ENCODE measurements around the gene MYADML2. TPM values are rescaled to one million over a fixed set of nuclear protein-coding genes. Genes with fewer than 3 reads are reported as not detected.

The MYADML2 gene
- total RNA-seq, 2 donors from 2014 or later: 0.50 TPM; not detected in 1

- ATAC-seq: no peak
- intact Hi-C loops (cut with DNase I): no loop called here
- no peak for DNase-seq
Measured at GRCh38 chr17:81890447-81891302, 56.4 kb downstream of the MYADML2 start.

Other genes starting within 250 kb of the MYADML2 start
- 100 to 1,000 TPM; 133 TPM for gene MRPL12, start 243.9 kb downstream of the MYADML2 start, total RNA-seq
- 10 to 100 TPM; 10.1 to 11.8 TPM for gene SLC25A10, start 234.9 kb downstream of the MYADML2 start, total RNA-seq
- not detected for gene GCGR, start 143.1 kb downstream of the MYADML2 start, total RNA-seq
- gene MCRIP1, start 113.9 kb downstream of the MYADML2 start, total RNA-seq: 10 to 100 TPM; 83.9 to 98.0 TPM
- not detected for gene PPP1R27, start 112.2 kb downstream of the MYADML2 start, total RNA-seq
- gene P4HB, start 86.7 kb downstream of the MYADML2 start, total RNA-seq: 100 to 1,000 TPM; 403 to 414 TPM
- gene ARHGDIA, start 75.9 kb downstream of the MYADML2 start, total RNA-seq: 100 to 1,000 TPM; 168 to 252 TPM
- 10 to 100 TPM; 33.7 to 45.2 TPM for gene ALYREF, start 55.6 kb downstream of the MYADML2 start, total RNA-seq
- gene ANAPC11, start 55.5 kb downstream of the MYADML2 start, total RNA-seq: 100 to 1,000 TPM; 133 to 155 TPM
- gene NPB, start 45.0 kb downstream of the MYADML2 start, total RNA-seq: under 1 TPM; 0.21 to 0.24 TPM
- 10 to 100 TPM; 21.8 to 22.2 TPM for gene PCYT2, start 35.8 kb downstream of the MYADML2 start, total RNA-seq
- gene SIRT7, start 29.1 kb downstream of the MYADML2 start, total RNA-seq: 1 to 10 TPM; 8.9 to 9.2 TPM
- gene MAFG, start 19.5 kb downstream of the MYADML2 start, total RNA-seq: 10 to 100 TPM; 20.9 to 25.1 TPM
- gene PYCR1, start 9.9 kb downstream of the MYADML2 start, total RNA-seq: 10 to 100 TPM in 1 of 2 donors, 1 to 10 TPM in 1; 9.6 to 10.5 TPM
- not detected for gene NOTUM, start 14.0 kb upstream of the MYADML2 start, total RNA-seq
- gene ASPSCR1, start 30.4 kb upstream of the MYADML2 start, total RNA-seq: 10 to 100 TPM; 16.9 to 24.4 TPM
- gene CENPX, start 75.6 kb upstream of the MYADML2 start, total RNA-seq: 10 to 100 TPM; 27.2 to 37.2 TPM
- gene LRRC45, start 76.1 kb upstream of the MYADML2 start, total RNA-seq: 1 to 10 TPM; 3.7 to 7.9 TPM
- 1 to 10 TPM; 3.8 to 4.2 TPM for gene RAC3, start 84.4 kb upstream of the MYADML2 start, total RNA-seq
- gene DCXR, start 90.5 kb upstream of the MYADML2 start, total RNA-seq: 100 to 1,000 TPM; 132 to 161 TPM
- 10 to 100 TPM; 16.4 to 22.4 TPM for gene RFNG, start 104.6 kb upstream of the MYADML2 start, total RNA-seq
- gene GPS1, start 104.7 kb upstream of the MYADML2 start, total RNA-seq: 10 to 100 TPM; 72.2 to 79.3 TPM
- 10 to 100 TPM; 59.2 to 65.4 TPM for gene DUS1L, start 118.6 kb upstream of the MYADML2 start, total RNA-seq
- gene FASN, start 151.0 kb upstream of the MYADML2 start, total RNA-seq: 100 to 1,000 TPM; 220 to 646 TPM